ENCODE measurements around the gene MPRIP.

MPRIP gene

DNA sequence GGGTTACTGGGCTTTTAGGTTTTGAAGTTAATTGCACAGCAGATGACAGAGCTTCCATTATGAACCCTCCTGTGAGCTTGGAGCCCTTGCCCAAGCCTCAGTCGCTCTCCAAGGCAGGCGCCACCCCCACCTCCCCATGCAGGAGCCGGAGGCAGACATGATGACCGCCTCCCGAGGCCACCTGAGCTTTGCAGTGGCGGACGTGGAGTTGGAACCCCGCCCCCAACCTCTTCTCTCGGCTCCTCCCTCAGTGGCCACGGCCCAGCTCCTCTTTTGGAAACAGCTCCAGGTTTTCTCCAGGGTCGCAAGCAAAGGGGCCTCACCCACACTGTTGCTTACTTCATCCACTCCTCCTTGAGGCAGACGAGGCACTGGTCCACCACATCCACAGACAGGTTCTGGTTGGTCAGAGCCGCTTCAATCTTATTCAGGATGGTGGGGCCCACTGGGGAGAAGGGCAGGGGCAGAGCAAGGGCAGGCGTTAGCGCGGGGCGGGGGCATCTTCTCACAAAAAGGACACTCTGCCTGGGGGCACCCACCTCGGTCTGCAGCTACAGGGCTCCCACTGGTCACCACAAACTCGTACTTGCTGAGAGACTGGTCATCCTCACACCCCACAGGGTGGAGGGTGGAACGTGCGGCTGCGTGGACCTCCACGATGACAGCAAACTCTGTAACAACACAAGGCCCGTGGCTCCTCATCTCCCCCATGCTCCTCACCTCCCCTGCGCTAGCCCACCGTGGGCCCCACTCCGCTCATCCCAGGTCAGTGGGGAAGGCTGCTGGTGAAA lies 172.6 kb downstream of the MPRIP start:
- no peak for DNase-seq (ENCODE audit: low read depth)

DNA sequence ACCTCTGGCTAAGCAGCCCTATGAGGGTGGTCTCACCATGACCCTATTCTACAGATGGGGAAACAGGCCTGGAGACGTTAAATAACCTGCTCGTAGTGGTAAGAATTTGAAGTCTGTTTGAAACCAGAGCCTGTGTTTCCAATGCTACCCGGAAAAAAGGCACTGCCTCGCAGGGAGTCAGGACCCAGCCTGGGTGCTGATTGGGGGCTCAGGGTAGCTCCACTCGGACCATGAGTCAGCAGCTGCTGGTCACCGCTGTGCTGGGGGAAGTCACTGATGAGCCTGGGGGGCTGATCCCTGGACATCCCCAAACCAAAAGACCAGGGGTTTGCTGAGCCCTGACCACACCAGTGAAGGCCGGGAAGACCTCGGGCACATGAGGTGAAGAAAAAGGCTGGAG lies 173.3 kb downstream of the MPRIP start:
- DNase-seq (ENCODE audit: low read depth): no peak

DNA sequence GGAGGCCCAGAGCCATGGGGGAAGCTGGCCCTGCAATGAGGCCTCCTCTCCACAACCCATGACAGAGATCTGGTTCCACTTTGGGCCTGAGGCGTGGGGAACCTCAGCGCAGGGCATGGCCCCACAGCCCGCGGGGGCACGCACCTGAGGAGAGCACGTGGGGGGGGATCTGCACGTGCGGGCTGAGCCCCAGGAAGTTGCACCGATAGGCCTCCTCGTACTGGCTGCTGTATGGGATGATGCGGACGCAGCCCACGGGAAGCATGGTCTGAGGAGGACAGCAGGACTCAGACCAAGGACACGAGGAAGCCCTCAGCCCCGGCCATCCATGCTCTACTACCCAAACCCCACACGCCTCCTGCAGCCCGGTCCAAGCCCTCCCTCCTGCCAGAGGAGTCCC lies 174.0 kb downstream of the MPRIP start:
- no peak for DNase-seq (ENCODE audit: low read depth)

DNA sequence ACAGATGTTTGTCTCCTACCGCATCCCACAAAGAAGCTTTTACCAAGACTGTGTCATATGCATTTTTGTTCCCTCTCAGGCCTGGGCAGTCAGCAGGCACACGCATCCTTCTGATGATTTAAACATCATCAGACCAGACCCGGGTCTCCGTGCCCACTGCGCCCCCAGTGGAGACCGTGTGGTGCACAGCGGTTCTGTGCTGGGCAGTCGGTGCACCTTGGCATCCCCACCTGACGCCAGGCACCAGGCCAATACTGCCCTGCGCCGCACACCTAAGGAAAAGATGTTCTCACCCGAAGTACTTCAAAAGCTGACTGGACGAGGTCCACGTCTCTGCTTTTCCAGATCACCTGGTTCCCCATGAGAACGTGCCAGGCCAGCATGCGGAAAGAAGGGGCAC lies 174.5 kb downstream of the MPRIP start:
- DNase-seq (ENCODE audit: low read depth): no peak

DNA sequence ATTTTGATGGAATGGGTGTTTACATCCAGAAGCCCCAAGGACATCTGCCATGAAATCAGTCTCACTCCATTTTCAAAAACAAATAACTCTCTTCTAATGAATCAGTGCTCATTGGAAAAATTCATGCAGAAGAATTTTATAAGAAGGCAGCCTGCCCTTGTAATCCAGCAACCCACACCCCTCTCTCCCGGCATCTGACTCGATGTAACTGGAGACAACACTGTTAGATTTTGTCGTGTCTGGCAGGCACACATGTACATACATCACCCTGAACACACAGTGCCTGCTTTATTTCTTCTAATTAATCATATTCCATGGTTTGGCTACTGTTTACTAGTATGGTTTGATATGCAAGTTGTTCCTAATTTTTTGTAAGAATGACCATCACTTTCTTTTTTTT lies 175.7 kb downstream of the MPRIP start:
- no peak for DNase-seq (ENCODE audit: low read depth)

DNA sequence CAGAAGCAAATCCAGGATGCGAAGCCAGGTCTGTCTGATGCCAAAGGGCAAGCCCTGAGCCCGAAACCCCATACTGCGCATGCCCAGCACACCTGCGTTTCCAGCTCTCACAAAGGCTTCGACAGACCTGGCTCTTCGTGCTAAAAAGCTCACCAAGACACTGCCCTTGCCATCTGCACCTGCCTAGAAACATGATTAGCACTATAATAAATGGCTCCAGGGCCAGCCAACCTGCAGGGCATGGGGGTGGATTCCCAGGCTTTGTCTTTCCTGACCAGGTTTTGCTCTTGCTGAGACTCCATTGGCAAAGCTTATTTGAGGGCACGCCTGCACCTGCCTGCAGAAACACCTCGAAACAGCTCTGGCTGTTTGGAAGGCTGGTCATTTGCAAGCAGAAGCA lies 178.3 kb downstream of the MPRIP start:
- DNase-seq (ENCODE audit: low read depth): no peak

DNA sequence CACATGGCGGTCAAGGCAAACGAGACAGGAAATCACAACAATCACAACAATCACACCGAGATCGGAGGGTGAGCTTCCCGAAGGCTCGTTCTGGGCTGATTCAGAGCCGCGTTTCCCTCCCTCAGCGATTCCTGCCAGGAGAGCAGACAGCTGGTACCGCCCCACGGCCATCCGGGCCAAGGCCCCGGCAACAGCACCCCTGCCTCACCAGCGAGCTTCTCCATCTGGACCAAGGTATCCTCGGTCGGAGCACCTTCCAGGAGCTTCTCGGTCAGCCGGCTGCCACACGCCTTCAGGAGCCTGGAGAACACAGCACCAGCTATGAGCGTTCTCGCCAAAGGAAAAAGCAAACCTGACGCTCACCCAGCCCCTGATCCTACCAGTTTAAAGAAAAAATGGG lies 179.1 kb downstream of the MPRIP start:
- no peak for DNase-seq (ENCODE audit: low read depth)

DNA sequence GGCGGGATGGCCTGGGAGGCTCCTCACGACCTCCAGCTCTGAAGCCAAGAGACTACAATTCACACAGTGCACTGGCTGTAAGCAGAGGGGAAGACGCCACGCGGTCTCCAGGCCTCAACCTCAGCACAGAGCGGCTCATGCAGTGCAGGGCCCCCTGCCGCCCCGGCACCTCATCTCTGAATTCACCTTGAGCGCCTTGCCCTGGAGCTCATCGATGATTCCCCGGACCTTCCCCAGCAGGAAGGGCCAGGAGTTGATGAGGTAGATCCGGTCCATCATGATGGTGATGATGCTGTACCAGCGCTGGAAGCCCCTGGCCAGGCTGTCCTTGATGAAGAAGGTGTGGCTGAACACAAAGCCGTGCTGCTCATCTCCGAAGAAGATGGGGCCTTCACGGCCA lies 181.5 kb downstream of the MPRIP start:
- DNase-seq (ENCODE audit: low read depth): no peak

DNA sequence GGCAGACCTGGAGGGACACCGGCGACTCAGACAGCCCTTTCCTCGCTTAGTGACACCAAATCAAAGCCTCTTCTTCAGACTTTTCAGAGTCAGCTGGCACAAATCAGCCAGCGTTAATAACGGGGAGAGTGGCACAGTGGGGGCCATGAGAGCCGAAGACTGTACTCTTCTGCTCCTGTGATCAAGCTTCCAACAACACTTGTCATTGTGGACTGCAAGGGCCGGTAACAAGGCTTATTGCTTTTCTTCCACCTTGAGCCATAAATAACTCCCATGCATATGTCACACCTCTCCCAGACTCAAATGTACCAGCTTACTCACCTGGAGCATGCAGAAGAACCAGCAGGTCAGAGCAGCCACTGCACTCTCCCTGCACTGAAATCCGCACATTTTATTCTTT lies 181.9 kb downstream of the MPRIP start:
- DNase-seq (ENCODE audit: low read depth): no peak

DNA sequence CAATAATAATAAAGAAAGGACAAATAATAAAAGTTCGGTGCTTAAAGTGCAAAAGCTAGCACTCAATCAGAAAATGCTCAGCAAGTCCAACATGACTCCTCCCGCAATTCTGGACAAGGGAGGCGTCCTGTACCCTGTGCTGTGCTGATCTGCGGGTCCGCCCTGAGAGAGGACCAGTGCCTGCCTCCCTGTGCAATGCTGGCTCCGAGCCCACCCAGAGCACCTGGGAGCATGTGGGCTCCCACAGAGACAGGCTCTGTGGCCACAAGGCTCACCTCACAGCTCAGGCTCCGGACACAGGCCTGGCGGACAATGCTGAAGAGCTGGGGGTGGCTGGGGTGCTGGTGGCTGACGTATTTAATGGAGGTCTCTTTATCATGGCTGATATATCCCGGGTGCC lies 183.6 kb downstream of the MPRIP start:
- DNase-seq (ENCODE audit: low read depth): no peak

DNA sequence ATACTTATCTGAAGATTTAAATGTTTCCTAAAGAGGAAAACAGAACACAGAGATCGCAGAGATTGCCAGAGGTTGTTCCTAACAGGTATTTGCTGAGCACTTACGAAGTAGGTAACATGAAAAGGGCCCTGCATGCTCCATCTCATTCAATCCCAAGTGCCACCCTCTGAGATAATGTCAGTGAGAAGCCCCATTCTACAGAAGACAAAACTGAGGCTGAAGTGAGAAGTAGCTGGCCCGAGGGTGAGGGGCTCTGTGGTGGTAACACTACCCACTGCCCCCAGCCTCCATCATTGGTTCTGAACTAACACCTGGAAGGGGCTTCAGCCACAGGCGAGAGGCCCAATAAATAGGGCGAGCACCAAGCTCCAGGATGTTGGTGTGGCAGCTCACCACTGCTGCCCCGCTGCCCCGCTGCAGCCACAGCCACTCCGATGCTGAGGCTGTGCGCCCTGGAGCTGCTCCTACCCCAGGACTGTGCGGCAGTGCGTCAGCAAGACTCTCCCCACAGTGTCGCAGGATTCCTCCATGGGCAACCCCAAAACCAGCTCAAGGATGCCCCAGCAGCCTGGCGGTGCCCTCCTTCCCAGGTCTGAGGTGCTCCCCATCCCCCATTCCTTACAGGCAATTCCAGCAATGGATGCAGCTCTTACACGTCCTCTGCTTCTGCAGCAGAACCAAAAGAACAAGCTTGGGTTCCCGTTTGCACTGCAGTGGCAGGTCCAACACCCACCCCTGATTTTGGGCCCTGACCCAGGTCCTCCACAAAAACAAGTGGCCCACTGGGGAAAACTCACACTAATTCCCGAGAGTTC lies 184.4 kb downstream of the MPRIP start:
- DNase-seq (ENCODE audit: low read depth): no peak

DNA sequence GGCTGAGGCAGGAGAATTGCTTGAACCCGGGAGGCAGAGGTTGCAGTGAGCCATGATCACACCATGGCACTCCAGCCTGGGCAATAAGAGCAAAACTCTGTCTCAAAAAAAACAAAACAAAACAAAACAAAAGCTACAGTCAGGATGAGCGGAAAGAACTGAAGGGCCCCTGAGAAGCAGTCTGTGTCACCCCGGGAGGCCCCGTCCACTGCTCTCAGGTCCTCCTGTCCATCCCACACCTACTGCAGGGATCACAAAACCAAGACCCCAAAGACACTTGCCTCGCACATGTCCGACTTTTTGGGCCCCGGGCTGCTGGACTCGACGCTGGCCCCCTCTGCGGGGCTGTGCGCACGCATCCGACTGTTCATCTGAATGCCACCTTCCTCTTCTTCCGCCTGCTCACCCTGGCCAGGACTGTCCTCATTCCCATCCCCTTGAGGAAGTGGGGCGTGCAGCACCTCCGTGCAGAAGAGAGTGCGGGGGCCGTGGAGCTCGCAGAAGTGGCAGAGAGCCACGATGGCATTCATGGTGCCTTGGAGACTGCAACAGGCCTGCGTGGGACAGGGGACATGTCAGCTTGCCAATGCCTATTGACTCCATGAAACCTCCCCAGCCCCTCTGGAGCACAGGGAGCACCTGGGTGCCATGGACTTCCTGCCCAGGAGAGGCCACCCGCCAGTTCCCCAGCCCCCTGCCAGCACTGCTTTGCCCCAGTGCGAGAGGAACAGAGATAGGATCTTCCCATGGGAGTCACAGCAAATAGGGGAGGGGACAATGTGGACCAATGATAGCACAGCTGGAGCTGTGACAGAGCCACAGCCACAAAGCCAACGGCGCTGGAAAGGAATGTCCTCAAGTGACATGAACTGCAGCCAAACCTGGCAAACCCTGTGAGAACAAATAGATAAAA lies 185.6 kb downstream of the MPRIP start:
- no peak for DNase-seq (ENCODE audit: low read depth)

DNA sequence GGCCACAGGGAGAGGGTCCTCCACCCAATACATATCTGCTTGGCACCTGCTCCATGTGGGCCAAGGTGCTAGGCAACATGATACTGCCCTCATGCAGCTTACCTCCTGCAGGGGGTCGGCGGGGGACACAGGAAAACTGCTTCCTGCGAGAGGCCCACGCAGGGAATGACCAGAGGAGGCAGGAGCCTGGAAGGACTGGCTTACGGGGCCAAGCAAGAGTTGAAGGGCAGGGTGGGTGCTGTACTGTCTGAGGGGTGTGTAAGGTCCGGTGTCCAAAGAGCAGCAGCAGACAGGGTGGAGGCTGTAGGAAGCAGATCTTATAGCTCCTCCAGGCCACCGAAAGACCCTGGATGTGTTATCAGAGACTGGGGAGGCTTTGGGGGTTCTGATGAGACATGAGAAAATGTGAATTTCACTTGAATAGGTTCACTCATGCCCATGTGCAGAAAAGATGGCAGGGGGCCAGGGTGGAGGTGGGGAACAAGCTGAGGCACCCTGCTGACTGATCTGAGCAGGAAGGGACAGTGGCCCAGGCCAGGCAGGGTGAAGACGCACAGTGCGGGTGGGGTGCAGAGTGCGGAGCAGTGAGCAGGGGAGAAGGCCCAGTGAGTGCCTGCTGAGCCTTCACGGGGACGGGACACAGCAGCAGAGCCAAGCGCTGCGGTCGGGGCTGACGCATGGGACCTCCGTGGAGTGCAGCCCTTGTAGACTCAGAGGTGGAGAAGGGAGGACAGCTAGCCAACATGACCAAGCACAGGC lies 186.4 kb downstream of the MPRIP start:
- no peak for DNase-seq (ENCODE audit: low read depth)

DNA sequence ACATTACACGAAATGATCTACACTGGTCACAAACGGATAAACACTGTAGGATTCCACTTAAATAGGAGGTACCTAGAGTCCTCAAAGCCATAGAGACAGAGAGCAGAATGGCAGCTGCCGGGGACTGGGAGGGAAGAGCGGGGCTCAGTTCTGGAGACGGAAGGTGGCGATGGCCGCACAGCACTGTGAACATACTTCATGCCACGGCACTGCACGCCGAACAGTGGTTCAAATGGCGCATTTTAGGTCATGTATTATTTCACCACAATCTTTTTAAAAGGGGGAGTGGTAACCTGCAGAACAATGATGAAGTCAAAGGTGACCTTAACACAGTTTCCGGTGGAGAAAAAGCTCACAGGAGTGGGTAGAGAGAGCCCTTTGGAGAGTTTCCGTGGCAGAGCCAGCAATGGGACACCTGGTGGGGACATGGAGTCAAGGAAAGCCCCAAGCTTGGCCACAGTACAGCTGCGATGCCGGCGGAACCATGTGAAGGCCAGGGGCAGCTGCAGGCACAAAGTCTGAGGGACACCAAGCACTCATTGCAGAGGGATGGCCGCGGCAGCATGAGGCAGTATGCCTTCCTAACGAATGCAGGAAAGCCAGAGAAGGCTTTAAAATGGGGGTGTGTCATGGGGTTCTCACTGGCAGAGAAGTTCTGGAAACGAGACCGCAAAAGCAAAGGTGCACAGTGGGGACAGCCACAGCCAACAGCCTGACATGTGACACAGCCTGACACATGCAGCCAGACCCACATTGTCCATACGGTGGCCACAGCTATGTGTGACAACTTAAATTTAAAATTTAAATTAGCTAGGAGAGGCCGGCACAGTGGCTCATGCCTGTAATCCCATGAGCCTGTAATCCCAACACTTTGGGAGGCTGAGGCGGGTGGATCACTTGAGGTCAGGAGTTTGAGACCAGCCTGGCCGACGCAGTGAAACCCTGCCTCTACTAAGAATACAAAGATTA lies 187.4 kb downstream of the MPRIP start:
- no peak for DNase-seq (ENCODE audit: low read depth)

DNA sequence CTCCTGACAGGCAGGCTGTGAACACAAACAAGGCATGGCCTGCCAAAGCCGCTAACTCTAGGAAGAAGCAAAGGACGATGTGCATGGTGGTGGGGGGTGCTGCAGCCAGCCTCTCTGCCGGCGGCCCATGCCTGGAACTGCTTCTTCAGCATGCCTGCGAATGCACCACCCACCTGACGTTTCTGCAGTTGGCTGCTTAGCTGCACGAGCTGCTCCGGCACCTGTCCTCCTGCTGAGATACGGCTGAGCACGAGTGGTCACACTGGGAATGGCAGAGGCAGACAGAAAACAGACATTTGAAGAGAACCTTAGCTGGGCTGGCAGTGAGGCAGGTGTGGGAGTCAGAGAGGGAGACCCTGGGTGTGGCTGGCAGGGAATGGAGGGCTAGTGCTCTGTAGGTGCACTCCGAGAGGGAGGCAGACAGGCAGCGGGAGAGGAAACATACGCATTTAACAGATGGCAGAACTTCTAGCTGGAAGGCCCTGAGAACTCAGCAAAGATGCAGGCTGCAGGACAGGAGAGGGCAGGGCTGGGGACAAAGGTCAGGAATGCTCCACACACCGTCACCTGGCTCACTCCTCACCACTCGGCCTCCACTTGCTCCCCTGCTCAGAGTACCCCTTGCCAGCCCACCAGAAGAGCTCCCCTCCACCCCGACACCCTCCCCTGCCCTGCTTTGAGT lies 189.5 kb downstream of the MPRIP start:
- no peak for DNase-seq (ENCODE audit: low read depth)

DNA sequence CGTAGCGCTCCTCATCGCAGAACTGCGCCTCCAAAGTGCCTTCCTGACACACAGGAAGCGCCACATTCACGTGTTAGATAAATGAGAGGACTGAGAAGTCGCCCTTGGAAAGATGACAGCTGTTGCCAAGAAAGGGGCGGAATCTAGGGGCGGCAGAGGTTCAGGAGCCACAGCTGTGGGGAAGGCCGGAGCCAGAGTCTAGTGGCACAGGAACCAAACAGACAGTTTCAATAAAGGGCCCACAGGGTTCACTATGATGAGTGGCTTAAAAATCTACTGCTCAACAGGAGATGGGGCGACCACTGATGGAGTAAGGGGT lies 190.0 kb downstream of the MPRIP start:
- no peak for DNase-seq (ENCODE audit: low read depth)

DNA sequence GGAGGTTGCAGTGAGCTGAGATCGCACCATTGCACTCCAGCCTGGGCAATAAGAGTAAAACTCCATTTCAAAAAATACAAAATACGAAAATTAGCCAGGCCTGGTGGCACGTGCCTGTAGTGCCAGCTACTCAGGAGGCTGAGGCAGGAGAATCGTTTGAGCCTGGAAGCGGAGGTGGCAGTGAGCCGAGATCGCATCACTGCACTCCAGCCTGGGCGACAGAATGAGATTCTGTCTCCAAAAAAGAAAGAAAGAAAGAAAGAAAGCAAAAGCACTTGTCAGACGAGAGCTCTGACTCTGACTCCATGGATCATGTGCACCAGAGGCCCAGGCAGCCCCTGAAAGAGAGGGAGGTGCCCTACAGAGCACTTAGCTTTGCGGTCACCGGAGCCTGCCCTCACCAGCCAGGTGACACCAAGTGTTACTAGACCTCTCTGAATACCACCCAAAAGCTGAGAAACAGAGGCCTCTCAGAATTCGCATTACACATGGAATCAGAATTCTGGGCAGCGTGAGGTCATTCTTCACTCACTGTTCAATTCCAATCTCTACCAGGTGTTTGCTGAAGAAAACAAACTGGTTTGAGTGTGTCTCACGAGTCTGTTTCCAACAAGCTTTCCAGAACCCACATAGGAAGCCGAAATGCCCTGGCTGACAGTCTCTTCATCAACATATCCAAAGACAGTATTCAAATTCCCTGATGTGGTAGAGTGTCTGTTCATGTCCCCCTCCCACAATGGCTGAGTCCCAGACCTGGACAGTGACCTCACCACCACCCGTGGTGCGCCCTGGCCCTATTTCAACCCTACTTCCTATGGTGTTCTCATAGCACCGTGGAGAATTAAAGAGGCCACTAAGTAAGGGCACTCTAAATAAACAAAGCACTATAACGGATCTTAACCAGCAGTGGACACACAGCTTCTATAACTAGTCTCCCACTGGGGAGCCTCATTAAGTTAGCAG lies 193.2 kb downstream of the MPRIP start:
- DNase-seq (ENCODE audit: low read depth): peak; percentile 11

DNA sequence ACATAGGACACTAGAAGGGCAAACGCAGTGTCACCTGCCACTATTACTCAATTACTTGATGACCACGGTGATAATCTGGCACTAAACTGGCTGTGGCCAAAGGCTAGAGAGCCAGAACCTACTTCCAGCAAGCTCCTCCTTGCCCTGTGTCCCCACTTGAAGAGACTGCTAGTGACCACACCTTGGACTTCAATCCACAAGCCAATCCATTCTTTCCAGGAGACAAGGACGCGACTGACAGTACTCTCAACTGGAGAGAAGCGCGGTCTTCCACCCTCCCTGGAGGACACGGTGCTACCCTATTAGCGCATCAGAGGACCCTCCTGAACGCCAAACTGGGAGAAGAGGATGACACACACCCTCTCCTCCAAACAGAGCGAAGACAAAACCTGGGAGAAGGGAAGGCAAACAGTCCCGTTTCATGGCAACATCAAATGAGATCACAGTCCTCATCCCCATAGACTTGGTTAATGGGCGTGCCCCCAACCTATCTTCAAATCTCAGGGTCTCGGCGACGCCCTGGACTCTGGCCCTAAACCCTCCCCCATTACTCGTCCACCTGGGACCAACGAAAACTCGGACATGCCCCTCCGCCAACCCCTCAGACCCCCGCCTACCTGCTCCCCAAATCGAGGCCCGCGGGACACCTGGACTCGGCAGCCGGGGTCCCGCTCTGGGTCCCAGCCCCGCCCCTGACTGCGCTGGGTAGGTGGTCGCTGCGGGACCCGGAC lies 194.2 kb downstream of the MPRIP start:
- peak; percentile 26 for DNase-seq (ENCODE audit: low read depth)

All from GM04503 (cell line).